Neuronal stem cell (in vitro differentiated cells): Measurements from ENCODE around the gene DRGX.

Experiments used
- DNase-seq: peaks from one replicate; pipeline ENCODE4 v3.0.0-alpha.2; 2013; ENCODE audit warnings: low spot score
- H2AFZ ChIP-seq: one replicate; pipeline ENCODE4 v1.6.1; 2013; ENCODE audit warnings: mild to moderate bottlenecking, low read length, inconsistent platforms
- H2AK5ac ChIP-seq: 2 replicates; pipeline ENCODE4 v1.6.1; 2013; ENCODE audit warnings: low read depth, mild to moderate bottlenecking, inconsistent platforms, low read length, moderate library complexity, mixed read lengths
- H2BK120ac ChIP-seq: 2 replicates; pipeline ENCODE4 v1.6.1; 2013; ENCODE audit warnings: low read depth, mild to moderate bottlenecking, inconsistent platforms, low read length, moderate library complexity, mixed read lengths
- H2BK12ac ChIP-seq: one replicate; pipeline ENCODE4 v1.6.1; 2013; ENCODE audit warnings: low read length, inconsistent platforms
- H2BK15ac ChIP-seq: 2 replicates; pipeline ENCODE4 v1.6.1; 2013; ENCODE audit warnings: mild to moderate bottlenecking, low read length, inconsistent platforms, mixed read lengths
- H2BK5ac ChIP-seq: one replicate; pipeline ENCODE4 v1.6.1; 2013; ENCODE audit warnings: inconsistent platforms, mild to moderate bottlenecking, low read length, moderate library complexity
- H3K14ac ChIP-seq: one replicate; pipeline ENCODE4 v1.6.1; 2013; ENCODE audit warnings: low read length, inconsistent platforms
- H3K18ac ChIP-seq: 2 replicates; pipeline ENCODE4 v1.6.1; 2013; ENCODE audit warnings: low read length, inconsistent platforms
- H3K23ac ChIP-seq: 2 replicates; pipeline ENCODE4 v1.6.1; 2013; ENCODE audit warnings: low read depth, mild to moderate bottlenecking, mixed read lengths, low read length, inconsistent platforms; ENCODE audit not compliant: poor library complexity
- H3K27ac ChIP-seq: replicated peaks from 3 replicates; pipeline ENCODE4 v1.5.1; 2013; ENCODE audit warnings: low read length, inconsistent platforms
- H3K27me3 ChIP-seq, 3 experiments: 2 replicates each; pipeline ENCODE4 v1.6.1; 2013; ENCODE audit warnings: low read length in 3 of 3, mild to moderate bottlenecking in 2 of 3, inconsistent platforms in 1 of 3, low read depth in 1 of 3, mixed read lengths in 1 of 3, moderate library complexity in 1 of 3; ENCODE audit not compliant: control insufficient read depth in 3 of 3, insufficient read depth in 3 of 3
- H3K36me3 ChIP-seq, 2 donors: replicated peaks in 1 of 2; 2 replicates each; pipeline ENCODE4 v1.6.1; 2013; ENCODE audit warnings: low read length in 2 of 2; ENCODE audit not compliant: control insufficient read depth in 2 of 2, insufficient read depth in 2 of 2
- H3K4ac ChIP-seq: 2 replicates; pipeline ENCODE4 v1.6.1; 2013; ENCODE audit warnings: inconsistent platforms, mild to moderate bottlenecking, low read length, moderate library complexity
- H3K4me1 ChIP-seq, 2 donors: 1 replicate in 1 of 2; 2 replicates in 1 of 2; pipeline ENCODE4 v1.6.1; 2013; ENCODE audit warnings: low read length in 2 of 2, low read depth in 1 of 2; ENCODE audit not compliant: control insufficient read depth in 2 of 2, insufficient read depth in 1 of 2
- H3K4me2 ChIP-seq: one replicate; pipeline ENCODE4 v1.6.1; 2013; ENCODE audit warnings: mild to moderate bottlenecking, low read length, inconsistent platforms; ENCODE audit not compliant: insufficient read depth, poor library complexity, severe bottlenecking
- H3K4me3 ChIP-seq, 2 donors: 2 replicates each; pipeline ENCODE4 v1.5.1; 2013; ENCODE audit warnings: low read length in 2 of 2, mild to moderate bottlenecking in 2 of 2, inconsistent platforms in 1 of 2, moderate library complexity in 1 of 2
- H3K79me1 ChIP-seq: one replicate; pipeline ENCODE4 v1.6.1; 2013; ENCODE audit warnings: low read depth, mild to moderate bottlenecking, inconsistent platforms, low read length, moderate library complexity
- H3K9ac ChIP-seq: one replicate; pipeline ENCODE4 v1.6.1; 2013; ENCODE audit warnings: mild to moderate bottlenecking, low read depth, low read length, inconsistent platforms; ENCODE audit not compliant: poor library complexity
- H3K9me3 ChIP-seq, 2 donors: replicated peaks in 1 of 2; 2 replicates each; pipeline versions ENCODE3 to v1.6.1; 2013; ENCODE audit warnings: low read length in 2 of 2, mild to moderate bottlenecking in 2 of 2, inconsistent platforms in 1 of 2, low read depth in 1 of 2, mixed read lengths in 1 of 2, moderate library complexity in 1 of 2; ENCODE audit not compliant: control insufficient read depth in 2 of 2, insufficient read depth in 1 of 2
- H4K8ac ChIP-seq: one replicate; pipeline ENCODE4 v1.6.1; 2013; ENCODE audit warnings: low read depth, mild to moderate bottlenecking, inconsistent platforms, low read length, moderate library complexity
- H4K91ac ChIP-seq: one replicate; pipeline ENCODE4 v1.6.1; 2013; ENCODE audit warnings: low read length, low read depth, mild to moderate bottlenecking, inconsistent platforms; ENCODE audit not compliant: poor library complexity
- WGBS, 2 donors: extraction: QIAGEN DNeasy Blood & Tissue Kit; methylation state at CpG; one replicate each; pipeline ENCODE4 v1.1.7; 2013; ENCODE audit warnings: missing lambda C conversion rate in 2 of 2, mixed read lengths in 1 of 2; ENCODE audit not compliant: insufficient read length in 2 of 2, insufficient replicate concordance in 1 of 2; ENCODE audit errors: extremely low coverage in 2 of 2; 5-methylcytosine and 5-hydroxymethylcytosine counted together

Gene DRGX

GRCh38 chr10:49375611-49376010 lies 20.3 kb downstream of the DRGX start:
- DNase-seq = no peak
- no CpG with 5 or more reads among the region's 3 CpGs for WGBS, 2 donors
- no peak overlapping the region for H2AK5ac ChIP-seq

GRCh38 chr10:49374740-49375139 lies 21.1 kb downstream of the DRGX start:
- no peak overlapping the region for H4K8ac ChIP-seq
- no peaks in the 10 kb centered on the region for H3K36me3 ChIP-seq
- no CpG with 5 or more reads among the region's 5 CpGs for WGBS, 2 donors
- no peak overlapping the region for H4K91ac ChIP-seq
- H3K23ac ChIP-seq = no peak overlapping the region
- DNase-seq = no peak
- no peak overlapping the region for H2BK15ac ChIP-seq
- no peaks in the 10 kb centered on the region for H3K79me1 ChIP-seq
- no peak overlapping the region for H3K14ac ChIP-seq
- no peak overlapping the region for H2AK5ac ChIP-seq
- H2BK12ac ChIP-seq = no peak overlapping the region
- no peak overlapping the region for H3K9ac ChIP-seq
- no peaks in the 10 kb centered on the region for H3K9me3 ChIP-seq
- H3K27me3 ChIP-seq = peaks cover 0 to 3% (median 0%) of the 10 kb centered on the region in 3 experiments
- H2BK5ac ChIP-seq = no peak overlapping the region
- no peak overlapping the region for H2AFZ ChIP-seq
- no peaks in the 10 kb centered on the region for H3K4me1 ChIP-seq
- no peak overlapping the region for H3K18ac ChIP-seq
- H2BK120ac ChIP-seq = no peak overlapping the region
- no peak overlapping the region for H3K27ac ChIP-seq
- no peak overlapping the region for H3K4me3 ChIP-seq
- no peak overlapping the region for H3K4me2 ChIP-seq
- H3K4ac ChIP-seq = no peak overlapping the region

More at GRCh38 chr10:49375611-49376010, 20.3 kb downstream of the DRGX start:
- no peaks in the 10 kb centered on the region for H3K9me3 ChIP-seq
- H3K36me3 ChIP-seq = no peaks in the 10 kb centered on the region
- H3K4me3 ChIP-seq = peak overlapping the region in 1 of 2 donors; percentile 25
- H3K23ac ChIP-seq = no peak overlapping the region
- H3K4ac ChIP-seq = no peak overlapping the region
- no peak overlapping the region for H2BK120ac ChIP-seq
- no peak overlapping the region for H2BK15ac ChIP-seq
- H2AFZ ChIP-seq = no peak overlapping the region
- H2BK5ac ChIP-seq = no peak overlapping the region
- no peaks in the 10 kb centered on the region for H3K4me1 ChIP-seq
- H3K14ac ChIP-seq = no peak overlapping the region
- no peak overlapping the region for H3K18ac ChIP-seq
- no peak overlapping the region for H4K91ac ChIP-seq
- H3K4me2 ChIP-seq = no peak overlapping the region
- no peak overlapping the region for H3K9ac ChIP-seq
- no peak overlapping the region for H2BK12ac ChIP-seq
- no peak overlapping the region for H4K8ac ChIP-seq
- peaks cover 0 to 3% (median 0%) of the 10 kb centered on the region in 3 experiments for H3K27me3 ChIP-seq
- H3K79me1 ChIP-seq = no peaks in the 10 kb centered on the region
- no peak overlapping the region for H3K27ac ChIP-seq

DNA sequence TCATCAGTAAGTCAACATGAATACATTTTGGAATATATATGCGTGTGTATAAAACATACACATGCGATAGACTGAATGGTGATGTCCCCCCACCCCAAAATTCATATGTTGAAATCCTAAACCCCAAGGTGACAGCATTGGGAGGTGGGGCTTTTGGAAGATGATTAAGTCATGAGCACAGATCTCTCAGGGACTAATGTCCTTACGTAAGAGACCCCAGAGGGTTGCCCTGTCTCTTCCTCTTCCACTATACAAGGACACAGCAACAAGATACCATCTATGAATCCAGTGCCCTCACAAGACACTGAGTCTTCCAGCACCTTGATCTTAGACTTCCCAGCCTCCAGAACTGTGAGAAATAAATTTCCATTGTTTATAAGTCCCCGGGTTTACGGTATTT lies 22.5 kb downstream of the DRGX start:
- Histone ChIP-seq H3K36me3 (no peaks in the 10 kb centered on the region), H3K9me3 (no peaks in the 10 kb centered on the region), H3K14ac (no peak overlapping the region), H3K27me3 (peaks cover 0 to 3% (median 0%) of the 10 kb centered on the region in 3 experiments), H3K23ac (no peak overlapping the region), H2BK120ac (no peak overlapping the region), H3K4me2 (no peak overlapping the region), H3K4me3 (no peak overlapping the region), H2BK5ac (no peak overlapping the region), H2AFZ (no peak overlapping the region), H3K4ac (no peak overlapping the region), H3K27ac (no peak overlapping the region), H3K4me1 (no peaks in the 10 kb centered on the region), H2BK15ac (no peak overlapping the region), H3K79me1 (no peaks in the 10 kb centered on the region), H2AK5ac (no peak overlapping the region), H3K18ac (no peak overlapping the region), H3K9ac (no peak overlapping the region), H2BK12ac (no peak overlapping the region), H4K8ac (no peak overlapping the region), H4K91ac (no peak overlapping the region)
- DNase-seq = no peak
- no CpG with 5 or more reads among the region's 5 CpGs for WGBS, 2 donors

- H3K4me1 ChIP-seq = no peaks in the 10 kb centered on the region
- H3K36me3 ChIP-seq = no peaks in the 10 kb centered on the region
- no peak overlapping the region for H3K18ac ChIP-seq
- H2BK12ac ChIP-seq = no peak overlapping the region
- no peak overlapping the region for H3K23ac ChIP-seq
- no peak overlapping the region for H3K4ac ChIP-seq
- no peaks in the 10 kb centered on the region for H3K9me3 ChIP-seq
- H3K4me2 ChIP-seq = no peak overlapping the region
- H2BK15ac ChIP-seq = no peak overlapping the region
- H3K4me3 ChIP-seq = no peak overlapping the region
- H3K27me3 ChIP-seq = peaks cover 0 to 3% (median 0%) of the 10 kb centered on the region in 3 experiments
- H4K8ac ChIP-seq = no peak overlapping the region
- WGBS, 2 donors = no CpG with 5 or more reads among the region's 3 CpGs
- H2AK5ac ChIP-seq = no peak overlapping the region
- no peak overlapping the region for H2AFZ ChIP-seq
- H2BK5ac ChIP-seq = no peak overlapping the region
- H3K27ac ChIP-seq = no peak overlapping the region
- H3K9ac ChIP-seq = no peak overlapping the region
- DNase-seq = no peak
- no peak overlapping the region for H3K14ac ChIP-seq
- no peak overlapping the region for H2BK120ac ChIP-seq
- H4K91ac ChIP-seq = no peak overlapping the region
- H3K79me1 ChIP-seq = no peaks in the 10 kb centered on the region
Observed at GRCh38 chr10:49371967-49372366, 23.9 kb downstream of the DRGX start.
